Measurements from ENCODE around the gene SQSTM1. TPM values are rescaled to one million over a fixed set of nuclear protein-coding genes. Genes with fewer than 3 reads are reported as not detected.
A peak's percentile ranks its signal among the peaks of the same experiment; 100 is the strongest.

Gene SQSTM1
- total RNA-seq, 1 experiment from 2014 or later, result 985 TPM

- H3K4me1 ChIP-seq (ENCODE audit: control insufficient read depth, insufficient read depth, low read length), result peaks cover 30% of the 10 kb centered on the region
- no TSS peak for BruUV-seq (replicated peaks)
- TF ChIP-seq TCF7L2 (IDR thresholded peaks at IDR 0.05; ENCODE audit: low read depth, low read length) (no peak), SIN3A (IDR thresholded peaks at IDR 0.05; ENCODE audit: borderline replicate concordance, insufficient read depth, low read depth, low read length) (peak; percentile 67; the same call in 1 of the 2 replicates)
- peaks cover 4% of the 10 kb centered on the region; the same call in 1 of the 2 replicates for H3K36me3 ChIP-seq (ENCODE audit: control insufficient read depth, insufficient read depth, low read length)
- no peaks in the 10 kb centered on the region for H3K27me3 ChIP-seq (ENCODE audit: control insufficient read depth, insufficient read depth, low read length)
- H3K4me3 ChIP-seq (ENCODE audit: low read depth in 2 of 2, low read length in 2 of 2), result peak within 1 kb of the TSS; percentile 60 to 79
- intact Hi-C loops (cut with micrococcal nuclease; ENCODE audit: unreplicated experiment) (no loop called here), in situ Hi-C loops (cut with HindIII; ENCODE audit: low pct_unique_long_range_greater_than_20kb, low sequenced_read_pairs) (no loop called here)
- ChIA-PET CTCF (no interaction called here), POLR2A (interaction anchor here (1.1 to 1.2 kb wide), 2 partner anchors 19 to 1182 kb away, joined by 3 read pairs; no protein-coding TSS in a partner anchor)
- H3K27ac ChIP-seq (ENCODE audit: low read length), result peak within 1 kb of the TSS; percentile 86
- no peaks in the 10 kb centered on the region for H3K9me3 ChIP-seq (ENCODE audit: control insufficient read depth, insufficient read depth, low read depth, low read length)
- DNase-seq (ENCODE audit: low read depth, low spot score) (no peak), ATAC-seq (peak; percentile 78)
These were observed 14.3 kb upstream of the SQSTM1 start, which contains the start of gene MGAT4B for GRCh38 chr5:179806250-179807048. Gene MGAT4B (minus strand): TSS chr5:179806866. CDS start chr5:179806583, 283 bp downstream.

DNA sequence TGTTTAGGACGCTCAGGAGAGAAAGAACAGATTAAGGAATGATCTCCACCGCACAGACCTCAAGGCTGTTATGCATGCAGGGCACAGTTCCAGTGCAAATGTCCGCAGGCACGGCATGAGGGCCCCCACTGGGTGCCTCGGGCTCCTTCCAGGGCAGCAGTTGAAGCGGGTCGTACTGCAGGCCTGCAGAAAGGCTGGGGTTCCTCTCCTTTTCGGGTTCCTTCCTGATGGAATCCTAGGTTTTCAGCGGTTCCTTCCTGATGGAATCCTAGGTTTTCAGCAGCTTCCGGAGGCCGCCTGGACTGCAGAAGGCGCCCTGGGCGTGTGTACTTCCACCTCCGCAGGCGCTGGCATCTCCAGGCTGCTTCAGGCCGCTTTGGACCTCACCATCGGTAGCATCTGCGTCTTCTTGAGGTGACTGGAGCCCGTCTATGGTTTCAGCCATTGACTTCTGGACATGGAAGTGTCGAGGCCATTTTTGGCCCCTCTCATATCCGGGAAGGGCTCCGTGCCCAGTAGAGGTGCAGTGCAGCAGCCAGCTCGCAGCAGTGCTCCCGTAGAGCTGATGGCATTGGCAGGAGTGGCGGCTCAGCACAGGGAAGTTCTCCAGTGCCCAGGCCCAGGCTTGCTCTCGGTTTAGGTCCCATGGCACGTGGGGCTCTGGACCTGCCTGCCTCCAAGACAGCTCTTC is 8.4 kb upstream of the SQSTM1 start:
- POLR2A ChIA-PET, result interaction anchor here (0.7 kb wide), 1 partner anchor 10 kb away, joined by 5 read pairs; no protein-coding TSS in a partner anchor
- no peaks in the 10 kb centered on the region for H3K9me3 ChIP-seq (ENCODE audit: control insufficient read depth, insufficient read depth, low read depth, low read length)
- no peak overlapping the region for H3K27ac ChIP-seq (ENCODE audit: low read length)
- in situ Hi-C loops (cut with HindIII; ENCODE audit: low pct_unique_long_range_greater_than_20kb, low sequenced_read_pairs), result no loop called here
- peaks cover under 1% of the 10 kb centered on the region for H3K4me1 ChIP-seq (ENCODE audit: control insufficient read depth, insufficient read depth, low read length)
- H3K27me3 ChIP-seq (ENCODE audit: control insufficient read depth, insufficient read depth, low read length), result no peaks in the 10 kb centered on the region
- no peak for DNase-seq (ENCODE audit: low read depth, low spot score)
- no peak for ATAC-seq
- H3K36me3 ChIP-seq (ENCODE audit: control insufficient read depth, insufficient read depth, low read length), result no peaks in the 10 kb centered on the region; the same call in 1 of the 2 replicates
- CTCF ChIA-PET, result no interaction called here
- H3K4me3 ChIP-seq (ENCODE audit: low read depth in 2 of 2, low read length in 2 of 2), result no peak overlapping the region
- BruUV-seq (replicated peaks), result no TSS peak
- intact Hi-C loops (cut with micrococcal nuclease; ENCODE audit: unreplicated experiment), result no loop called here
- TF ChIP-seq POLR2AphosphoS5 (IDR thresholded peaks at IDR 0.05; ENCODE audit: low read depth, low read length) (no peak), SIN3A (IDR thresholded peaks at IDR 0.05; ENCODE audit: borderline replicate concordance, insufficient read depth, low read depth, low read length) (no peak), CTCF (IDR thresholded peaks at IDR 0.05) (no peak), TCF7L2 (IDR thresholded peaks at IDR 0.05; ENCODE audit: low read depth, low read length) (no peak), REST (IDR thresholded peaks at IDR 0.05; ENCODE audit: insufficient read depth in 1 of 2, low read depth in 2 of 2, low read length in 1 of 2) (no peak)

All from Panc1 (cell line).